D721Med (cell line): Measurements from ENCODE around the gene TEX48.

Experiments used
- DNase-seq: peaks from one replicate; pipeline ENCODE4 v3.0.0; 2011; ENCODE audit warnings: low spot score; ENCODE audit not compliant: insufficient read length
- FAIRE-seq: peaks from 2 replicates; lab custom pipeline; 2011; peaks lifted over from hg19 to GRCh38; lab: Jason Lieb, UNC
- TF ChIP-seq, protein P1 (sequence below): IDR thresholded peaks from 2 replicates; pipeline ENCODE4 v1.5.1; 2012; ENCODE audit warnings: mild to moderate bottlenecking, control low read depth; ENCODE audit not compliant: insufficient read depth; ENCODE audit errors: missing control alignments

TEX48 gene

GRCh38 chr9:114671605-114672004 is 10.4 kb downstream of the TEX48 start:
- FAIRE-seq (no peak), DNase-seq (no peak)
- TF ChIP-seq, protein P1, sequence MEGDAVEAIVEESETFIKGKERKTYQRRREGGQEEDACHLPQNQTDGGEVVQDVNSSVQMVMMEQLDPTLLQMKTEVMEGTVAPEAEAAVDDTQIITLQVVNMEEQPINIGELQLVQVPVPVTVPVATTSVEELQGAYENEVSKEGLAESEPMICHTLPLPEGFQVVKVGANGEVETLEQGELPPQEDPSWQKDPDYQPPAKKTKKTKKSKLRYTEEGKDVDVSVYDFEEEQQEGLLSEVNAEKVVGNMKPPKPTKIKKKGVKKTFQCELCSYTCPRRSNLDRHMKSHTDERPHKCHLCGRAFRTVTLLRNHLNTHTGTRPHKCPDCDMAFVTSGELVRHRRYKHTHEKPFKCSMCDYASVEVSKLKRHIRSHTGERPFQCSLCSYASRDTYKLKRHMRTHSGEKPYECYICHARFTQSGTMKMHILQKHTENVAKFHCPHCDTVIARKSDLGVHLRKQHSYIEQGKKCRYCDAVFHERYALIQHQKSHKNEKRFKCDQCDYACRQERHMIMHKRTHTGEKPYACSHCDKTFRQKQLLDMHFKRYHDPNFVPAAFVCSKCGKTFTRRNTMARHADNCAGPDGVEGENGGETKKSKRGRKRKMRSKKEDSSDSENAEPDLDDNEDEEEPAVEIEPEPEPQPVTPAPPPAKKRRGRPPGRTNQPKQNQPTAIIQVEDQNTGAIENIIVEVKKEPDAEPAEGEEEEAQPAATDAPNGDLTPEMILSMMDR: no peak

- no peak for DNase-seq
- TF ChIP-seq, protein P1: no peak
- no peak for FAIRE-seq
These were observed 12.0 kb downstream of the TEX48 start for GRCh38 chr9:114669961-114670360.

- DNase-seq: no peak
- TF ChIP-seq, protein P1: no peak
- FAIRE-seq: no peak
These were observed 13.8 kb downstream of the TEX48 start for GRCh38 chr9:114668146-114668545.

- DNase-seq (no peak), FAIRE-seq (no peak)
- TF ChIP-seq, protein P1: no peak
These were observed 15.1 kb downstream of the TEX48 start for GRCh38 chr9:114666851-114667250.

GRCh38 chr9:114666401-114666800 is 15.6 kb downstream of the TEX48 start:
- DNase-seq (no peak), FAIRE-seq (no peak)
- TF ChIP-seq, protein P1: no peak

- TF ChIP-seq, protein P1: no peak
- DNase-seq (no peak), FAIRE-seq (no peak)
These were observed 17.8 kb downstream of the TEX48 start for GRCh38 chr9:114664181-114664580.

DNA sequence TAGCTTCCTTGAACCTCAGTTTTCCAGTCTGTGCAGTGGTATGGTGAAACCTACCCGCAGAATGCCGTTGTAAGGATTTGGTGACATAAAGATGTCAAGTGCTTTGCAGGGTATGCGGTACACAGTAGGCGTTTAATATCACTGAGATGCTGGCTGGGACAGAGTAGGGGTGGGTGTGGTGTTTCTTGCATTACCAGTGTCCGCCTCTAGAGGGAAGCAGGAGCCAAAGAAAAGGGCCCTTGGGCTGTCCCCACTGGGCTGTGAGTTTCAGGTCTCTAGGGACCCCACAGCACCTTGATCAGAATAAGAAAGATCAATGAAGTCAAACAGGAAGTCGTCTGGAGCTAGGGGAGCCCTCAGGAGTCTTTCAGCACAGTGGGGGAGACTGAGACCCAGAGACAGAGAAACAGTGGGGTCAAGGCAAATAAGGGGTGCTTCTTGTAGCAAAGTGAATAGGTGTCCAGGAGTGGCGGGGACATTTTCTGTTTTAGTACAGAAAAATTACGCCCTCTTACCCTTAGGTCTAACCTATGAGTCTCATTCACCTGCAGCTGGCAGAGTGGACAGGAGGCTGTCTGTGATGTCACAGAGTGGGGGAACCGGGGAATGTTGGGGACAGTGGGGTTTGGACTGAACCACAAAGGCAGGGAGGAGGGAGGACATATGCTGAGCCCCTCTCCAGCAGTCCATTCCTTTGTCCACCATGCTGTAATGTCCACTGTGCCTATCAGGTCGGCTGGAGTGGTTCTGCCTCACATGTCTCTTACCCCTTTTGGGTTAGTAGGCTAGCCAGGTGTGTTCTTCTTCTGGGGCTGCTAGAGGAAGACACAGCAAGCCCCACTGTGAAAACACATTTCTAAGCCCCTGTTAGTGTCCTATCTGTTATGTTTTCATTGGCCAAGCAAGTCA is 19.7 kb downstream of the TEX48 start:
- peak; percentile 64 for DNase-seq
- FAIRE-seq: no peak
- TF ChIP-seq, protein P1: peak; percentile 73
